IPS-11a (cell line): ENCODE data around the gene AP5B1.

ENCODE experiments used
- H3K4me3 ChIP-seq: one replicate; pipeline ENCODE4 v1.5.1; 2013; ENCODE audit warnings: low read depth, low read length, control low read depth

The AP5B1 gene, protein sequence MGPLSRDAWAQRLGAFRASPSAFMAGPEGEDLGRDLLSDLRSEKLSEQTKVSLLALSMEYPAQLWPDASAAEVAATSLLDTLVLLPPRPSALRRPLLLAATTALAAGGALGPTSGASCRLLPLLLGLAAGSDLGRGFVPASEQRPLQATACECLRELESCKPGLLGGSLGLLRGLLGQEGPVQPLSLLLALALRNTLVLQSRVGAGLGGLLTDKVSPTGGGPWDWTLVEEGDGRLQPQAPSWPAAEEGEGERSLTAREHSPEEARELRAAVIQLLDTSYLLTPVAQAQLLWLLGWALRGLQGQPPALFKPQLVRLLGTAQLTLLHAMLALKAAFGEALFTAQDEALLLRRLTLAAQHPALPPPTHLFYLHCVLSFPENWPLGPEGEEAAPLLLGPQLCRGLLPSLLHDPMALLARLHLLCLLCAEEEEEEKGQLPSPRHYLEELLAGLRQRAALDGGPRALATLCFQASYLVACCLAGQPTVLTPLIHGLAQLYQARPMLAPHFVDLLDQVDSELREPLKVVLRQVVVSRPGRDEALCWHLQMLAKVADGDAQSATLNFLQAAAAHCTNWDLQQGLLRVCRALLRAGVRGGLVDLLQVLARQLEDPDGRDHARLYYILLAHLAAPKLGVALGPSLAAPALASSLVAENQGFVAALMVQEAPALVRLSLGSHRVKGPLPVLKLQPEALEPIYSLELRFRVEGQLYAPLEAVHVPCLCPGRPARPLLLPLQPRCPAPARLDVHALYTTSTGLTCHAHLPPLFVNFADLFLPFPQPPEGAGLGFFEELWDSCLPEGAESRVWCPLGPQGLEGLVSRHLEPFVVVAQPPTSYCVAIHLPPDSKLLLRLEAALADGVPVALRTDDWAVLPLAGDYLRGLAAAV

DNA sequence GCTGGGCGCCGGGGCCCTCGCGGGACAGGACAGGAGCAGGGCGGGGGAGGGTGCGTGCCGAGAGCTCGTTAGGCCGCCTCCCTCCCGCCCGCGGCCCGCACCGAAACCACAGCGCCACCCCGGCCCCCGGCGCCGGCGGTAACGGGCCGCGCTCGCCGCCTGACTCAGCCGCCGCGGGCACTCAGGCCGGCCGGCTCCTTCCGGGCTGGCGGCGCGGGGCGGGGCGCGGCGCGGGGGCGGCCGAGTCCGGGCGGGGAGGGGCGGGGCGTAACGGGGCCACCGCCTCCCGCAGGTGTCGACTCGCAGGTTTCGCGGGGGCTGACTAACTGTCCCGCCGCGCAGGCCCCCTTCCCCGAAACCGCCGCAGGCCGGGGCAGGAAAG lies at the start of gene AP5B1:
Gene AP5B1, minus strand, starts transcription at position 207 of the 382 bp plus-strand sequence. CDS start 385 bp downstream, outside the sequence.
- peak within 1 kb of the TSS; percentile 63 for H3K4me3 ChIP-seq

DNA sequence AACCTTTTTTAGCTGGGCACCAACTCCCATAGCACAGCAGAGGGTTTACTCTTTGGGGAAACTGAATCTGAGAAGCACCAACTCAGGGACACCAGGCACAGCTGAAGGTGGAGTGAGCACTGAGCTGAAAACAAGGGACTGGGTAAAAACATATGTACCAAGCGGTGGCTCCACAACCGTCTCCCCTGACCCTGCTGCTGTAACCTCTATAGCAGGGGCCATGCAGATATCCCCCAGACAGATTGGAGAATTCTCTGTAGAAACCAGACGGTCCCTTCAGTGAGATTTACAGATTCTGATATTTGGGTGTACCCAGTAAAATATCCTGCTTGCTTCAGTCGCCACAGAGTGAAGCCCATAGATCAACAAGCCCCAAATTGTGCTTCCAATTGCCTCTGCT lies 48.7 kb upstream of the AP5B1 start:
- no peak overlapping the region for H3K4me3 ChIP-seq

- H3K4me3 ChIP-seq = no peak overlapping the region
These were observed 46.4 kb upstream of the AP5B1 start for GRCh38 chr11:65826984-65827735.

- H3K4me3 ChIP-seq = no peak overlapping the region
These were observed 42.2 kb upstream of the AP5B1 start for GRCh38 chr11:65822776-65823528.

DNA sequence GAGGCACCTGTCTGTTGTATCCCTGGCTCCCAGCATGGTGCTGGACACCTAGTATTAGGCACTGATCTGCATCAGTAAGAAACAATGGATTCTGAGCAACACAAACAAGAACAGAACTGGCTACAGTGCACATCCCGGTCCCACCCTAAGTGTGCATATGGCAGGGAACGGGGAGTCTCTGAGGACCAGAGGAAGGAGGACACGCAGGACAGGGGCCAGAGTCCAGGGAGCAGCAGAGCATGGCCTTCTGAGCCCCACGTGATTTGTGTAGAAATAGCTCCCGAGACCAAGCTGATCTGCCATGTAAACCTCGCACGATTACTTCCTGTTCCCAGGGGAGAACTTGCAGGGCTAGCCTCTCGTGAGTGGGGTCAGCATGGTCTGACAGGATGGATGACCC lies 40.3 kb upstream of the AP5B1 start:
- no peak overlapping the region for H3K4me3 ChIP-seq

- peak overlapping the region; percentile 65 for H3K4me3 ChIP-seq
These were observed 37.3 kb upstream of the AP5B1 start for GRCh38 chr11:65817835-65818680.

DNA sequence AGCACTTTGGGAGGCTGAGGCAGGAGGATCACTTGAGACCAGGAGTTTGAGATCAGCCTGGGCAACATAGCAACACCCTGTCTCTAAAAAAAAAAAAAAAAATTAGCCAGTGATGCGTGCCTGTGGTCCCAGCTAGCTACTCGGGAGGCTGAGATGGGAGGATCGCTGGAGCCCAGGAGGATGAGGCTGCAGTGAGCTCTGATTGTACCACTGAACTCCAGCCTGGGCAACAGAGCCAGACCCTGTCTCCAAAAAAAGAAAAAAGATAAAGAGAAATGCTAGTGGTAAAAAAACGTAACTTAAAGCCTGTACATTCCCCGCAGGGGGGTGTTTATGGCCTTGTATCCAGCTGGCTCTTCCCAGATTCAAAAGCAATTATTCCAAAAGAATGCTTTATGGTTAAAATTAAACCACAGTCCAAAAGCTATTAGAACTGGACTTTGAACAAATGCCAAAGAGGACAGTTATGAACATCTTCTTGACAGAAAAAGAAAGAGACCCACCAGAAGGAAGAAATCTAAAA lies 36.6 kb upstream of the AP5B1 start:
- H3K4me3 ChIP-seq = peak overlapping the region; percentile 65

DNA sequence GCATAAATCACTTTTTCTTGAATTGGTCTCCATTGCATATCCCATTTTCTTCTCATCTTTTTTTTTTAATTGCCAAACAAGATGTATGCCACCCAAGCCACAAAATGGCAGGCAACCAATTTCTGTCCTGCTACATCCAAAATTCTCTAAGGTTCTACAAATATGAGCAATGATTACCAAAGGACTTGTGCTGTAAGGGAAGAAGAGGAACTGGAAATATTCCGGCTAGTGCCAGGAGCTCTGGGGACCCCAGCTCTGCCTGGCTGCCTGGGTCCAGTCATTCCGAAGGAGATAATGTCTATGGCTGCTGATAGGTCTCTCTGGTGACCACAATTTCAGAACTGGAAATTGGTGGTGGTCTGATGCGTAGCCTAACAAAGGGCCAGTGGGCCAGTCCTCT lies 35.9 kb upstream of the AP5B1 start:
- no peak overlapping the region for H3K4me3 ChIP-seq

DNA sequence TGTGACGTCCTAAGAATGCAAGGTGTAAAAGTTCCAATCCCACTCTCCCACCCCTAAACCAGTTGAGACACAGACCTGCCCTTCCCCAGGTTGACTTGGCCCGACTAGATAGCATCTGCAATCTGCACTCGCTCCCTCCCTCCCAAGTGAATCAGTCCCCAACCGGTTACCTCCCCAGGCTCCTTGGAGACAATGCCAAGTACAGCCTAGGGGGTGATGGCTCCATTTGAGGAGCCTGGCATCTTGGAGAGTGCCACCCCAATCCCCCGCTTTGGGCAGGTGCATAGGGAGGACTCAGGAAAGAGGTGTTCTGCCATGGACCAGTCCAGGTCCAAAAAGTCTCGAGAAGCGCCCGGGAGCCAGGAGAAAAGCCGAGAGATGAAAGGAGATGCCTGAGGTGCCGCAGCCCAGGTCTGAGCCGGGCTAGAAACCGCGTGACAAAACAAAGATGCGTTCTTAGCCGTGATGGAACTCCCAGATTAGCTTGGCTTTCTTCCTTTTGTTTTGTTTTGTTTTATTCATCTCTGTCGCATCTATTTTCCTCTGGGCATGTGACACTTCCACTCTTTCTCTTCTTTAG lies 34.3 kb upstream of the AP5B1 start:
- H3K4me3 ChIP-seq = no peak overlapping the region

GRCh38 chr11:65814131-65814985 lies 33.6 kb upstream of the AP5B1 start:
- H3K4me3 ChIP-seq = no peak overlapping the region

DNA sequence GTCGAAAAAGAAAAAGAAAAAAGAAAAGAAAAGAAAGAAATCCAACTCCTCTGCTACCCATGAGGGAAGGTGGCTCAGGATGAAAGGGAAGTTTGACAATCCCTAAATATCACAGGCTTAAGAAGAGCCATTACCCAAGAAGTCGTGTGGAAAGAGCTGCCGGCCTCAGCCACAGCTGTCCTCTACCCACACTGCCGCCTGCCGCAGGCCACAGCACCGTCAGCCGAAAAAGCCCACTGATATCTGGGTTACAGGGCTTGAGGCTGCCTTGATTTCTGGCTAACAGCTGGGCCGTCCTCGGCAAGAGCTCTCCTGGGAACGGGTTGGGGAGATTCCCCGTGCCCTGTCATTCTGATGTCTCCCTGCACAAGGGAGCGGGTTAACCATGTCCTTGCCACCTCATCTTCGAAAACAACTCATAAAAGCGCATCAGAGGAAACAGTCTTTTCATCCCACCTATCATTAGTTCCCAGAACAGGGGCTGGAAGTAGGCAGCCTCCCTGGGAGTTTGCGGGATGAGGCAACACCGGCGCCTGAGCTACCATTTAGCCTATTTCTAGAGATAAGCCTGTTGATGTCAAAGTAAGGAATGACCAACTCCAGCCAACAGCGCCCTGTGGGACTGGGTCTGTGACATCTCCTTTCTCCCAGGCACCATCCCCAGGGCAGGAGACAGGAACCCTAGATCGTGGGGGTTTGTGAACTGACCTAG lies 31.1 kb upstream of the AP5B1 start:
- H3K4me3 ChIP-seq = no peak overlapping the region

DNA sequence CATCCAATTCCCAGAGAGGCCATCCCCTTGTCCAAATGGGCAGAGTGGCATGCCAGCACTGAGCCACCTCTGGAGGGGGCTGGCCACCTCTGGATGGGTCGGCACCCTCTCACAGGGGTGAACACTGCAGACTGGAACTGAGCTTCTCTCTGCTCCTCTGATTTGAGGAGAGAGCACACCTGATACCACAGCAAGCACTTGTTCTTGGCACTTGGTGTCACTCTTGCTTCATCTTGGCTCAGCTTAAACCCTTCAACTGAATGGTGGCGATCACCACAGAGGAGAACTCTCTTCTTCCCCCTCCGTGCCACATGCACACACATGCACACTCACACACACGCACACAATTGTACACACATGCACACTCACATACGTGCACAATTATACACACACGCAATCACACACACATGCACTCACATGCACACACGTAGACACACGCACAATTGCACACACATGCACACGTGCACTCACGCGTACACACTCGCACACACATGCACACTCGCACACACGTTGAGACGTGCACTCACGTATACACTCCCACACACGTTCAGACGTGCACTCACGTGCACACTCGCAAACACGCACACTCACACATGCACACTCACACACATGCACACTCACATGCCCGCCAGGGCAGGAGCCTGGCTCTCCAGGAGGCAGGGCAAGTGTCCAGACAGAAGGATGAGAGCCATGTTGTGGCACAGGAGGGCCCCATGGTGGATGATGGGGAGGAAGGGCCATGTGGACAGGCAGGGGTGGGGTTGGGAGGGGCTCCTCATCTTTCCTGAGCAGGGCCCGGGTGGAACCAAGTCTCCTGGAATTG lies 29.5 kb upstream of the AP5B1 start:
- no peak overlapping the region for H3K4me3 ChIP-seq

GRCh38 chr11:65809496-65809895 lies 28.7 kb upstream of the AP5B1 start:
- no peak overlapping the region for H3K4me3 ChIP-seq

- H3K4me3 ChIP-seq = no peak overlapping the region
These were observed 28.1 kb upstream of the AP5B1 start for GRCh38 chr11:65808744-65809341.

GRCh38 chr11:65806979-65807378 lies 26.2 kb upstream of the AP5B1 start:
- H3K4me3 ChIP-seq = no peak overlapping the region

- H3K4me3 ChIP-seq = no peak overlapping the region
These were observed 23.2 kb upstream of the AP5B1 start for GRCh38 chr11:65803797-65804492.
